Lower lobe of right lung (tissue), 2 donors: ENCODE results near the gene KLRF1. TPM values are rescaled to one million over a fixed set of nuclear protein-coding genes. Genes with fewer than 3 reads are reported as not detected.

Experiments used
- ATAC-seq, 2 donors: fragments of 200-7000 bp; cut with Tn5 transposase; one replicate each; pipeline ENCODE4 v1.9.1; 2020 to 2022; ENCODE audit warnings: mild to moderate bottlenecking in 2 of 2, moderate library complexity in 2 of 2
- DNase-seq: peaks from one replicate; pipeline ENCODE4 v3.0.0-alpha.2; 2020
- H3K27ac ChIP-seq: fragments of 200-600 bp; one replicate; pipeline ENCODE4 v1.8.0; 2022
- H3K27me3 ChIP-seq: fragments of 200-600 bp; one replicate; pipeline ENCODE4 v1.8.0; 2022; ENCODE audit warnings: low read depth
- H3K36me3 ChIP-seq: fragments of 200-600 bp; one replicate; pipeline ENCODE4 v1.8.0; 2022; ENCODE audit warnings: mild to moderate bottlenecking
- H3K4me1 ChIP-seq: fragments of 200-600 bp; one replicate; pipeline ENCODE4 v1.8.0; 2022
- H3K4me3 ChIP-seq: fragments of 200-600 bp; one replicate; pipeline ENCODE4 v1.8.0; 2022; ENCODE audit warnings: mild to moderate bottlenecking
- H3K9me3 ChIP-seq: fragments of 200-600 bp; one replicate; pipeline ENCODE4 v1.8.0; 2022
- intact Hi-C: fragments of 100-400 bp; cut with DNase I; formaldehyde crosslinking; loops from one replicate; pipeline ENCODE4 v1.11.0; 2022
- total RNA-seq: library from RNA; stranded (reverse); fragmentation: NEBNext Ultra II Directional; extraction: Animal tissue kit (Norgen Biotek cat#: 25700); gene quantifications from one replicate; pipeline ENCODE4 v1.2.1, GENCODE V29; 2021
- TF ChIP-seq, protein P1 (sequence below): fragments of 200-600 bp; IDR thresholded peaks from one replicate; pipeline ENCODE4 v1.8.0; 2022; ENCODE audit warnings: antibody characterized with exemption, mild to moderate bottlenecking
- donor health status: DM: no; HTN: yes; CAD: no; lungs with severe emphysema.

The KLRF1 gene
- total RNA-seq, 1 donor from 2014 or later, result 4.1 TPM

DNA sequence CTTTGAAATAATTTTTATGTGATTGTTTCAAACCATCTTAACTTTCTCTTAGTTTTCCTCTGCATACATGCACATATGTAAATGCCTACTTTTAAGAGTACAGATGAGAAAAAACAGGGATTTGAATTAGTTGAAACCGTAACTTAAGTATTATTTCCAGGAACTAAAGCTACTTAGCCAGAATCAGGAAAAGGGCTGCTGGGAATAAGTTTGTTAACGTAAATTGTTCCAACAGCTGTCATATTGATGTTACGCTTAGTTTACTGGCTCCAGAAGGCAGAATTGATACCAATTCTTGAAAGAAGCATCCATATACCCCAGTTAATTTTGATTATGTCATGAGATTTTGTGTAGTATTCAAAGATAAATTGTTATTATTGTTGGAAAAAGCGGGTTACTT is 17.9 kb upstream of the KLRF1 start:
- H3K4me3 ChIP-seq, result no peak overlapping the region
- no peaks in the 10 kb centered on the region for H3K9me3 ChIP-seq
- H3K27ac ChIP-seq, result no peak overlapping the region
- peaks cover 10% of the 10 kb centered on the region for H3K27me3 ChIP-seq
- peaks cover 10% of the 10 kb centered on the region for H3K4me1 ChIP-seq
- intact Hi-C loops, result no loop called here
- ATAC-seq, result no peak
- no peak for DNase-seq
- no peaks in the 10 kb centered on the region for H3K36me3 ChIP-seq
- TF ChIP-seq, protein P1, sequence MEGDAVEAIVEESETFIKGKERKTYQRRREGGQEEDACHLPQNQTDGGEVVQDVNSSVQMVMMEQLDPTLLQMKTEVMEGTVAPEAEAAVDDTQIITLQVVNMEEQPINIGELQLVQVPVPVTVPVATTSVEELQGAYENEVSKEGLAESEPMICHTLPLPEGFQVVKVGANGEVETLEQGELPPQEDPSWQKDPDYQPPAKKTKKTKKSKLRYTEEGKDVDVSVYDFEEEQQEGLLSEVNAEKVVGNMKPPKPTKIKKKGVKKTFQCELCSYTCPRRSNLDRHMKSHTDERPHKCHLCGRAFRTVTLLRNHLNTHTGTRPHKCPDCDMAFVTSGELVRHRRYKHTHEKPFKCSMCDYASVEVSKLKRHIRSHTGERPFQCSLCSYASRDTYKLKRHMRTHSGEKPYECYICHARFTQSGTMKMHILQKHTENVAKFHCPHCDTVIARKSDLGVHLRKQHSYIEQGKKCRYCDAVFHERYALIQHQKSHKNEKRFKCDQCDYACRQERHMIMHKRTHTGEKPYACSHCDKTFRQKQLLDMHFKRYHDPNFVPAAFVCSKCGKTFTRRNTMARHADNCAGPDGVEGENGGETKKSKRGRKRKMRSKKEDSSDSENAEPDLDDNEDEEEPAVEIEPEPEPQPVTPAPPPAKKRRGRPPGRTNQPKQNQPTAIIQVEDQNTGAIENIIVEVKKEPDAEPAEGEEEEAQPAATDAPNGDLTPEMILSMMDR, result no peak

DNA sequence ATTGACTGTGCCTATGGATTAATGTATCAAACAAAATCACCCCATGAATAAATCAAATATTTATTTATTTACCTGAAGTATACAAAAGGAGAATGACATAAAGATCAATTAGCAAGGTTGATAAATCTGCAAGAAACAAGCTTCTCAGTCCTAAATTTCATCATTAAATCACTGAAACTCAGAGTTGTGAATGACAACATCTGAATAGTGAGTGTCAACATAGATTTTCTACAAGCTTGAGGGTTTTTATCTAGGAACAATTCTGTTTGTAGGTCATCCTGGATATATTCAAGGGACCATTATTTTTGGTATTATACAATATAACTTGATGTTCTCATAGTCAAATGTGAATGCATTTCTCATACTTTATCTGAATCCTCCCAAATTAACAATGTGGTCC is 17.4 kb upstream of the KLRF1 start:
- intact Hi-C loops, result no loop called here
- peaks cover 11% of the 10 kb centered on the region for H3K4me1 ChIP-seq
- H3K4me3 ChIP-seq, result no peak overlapping the region
- ATAC-seq, result no peak
- H3K9me3 ChIP-seq, result no peaks in the 10 kb centered on the region
- TF ChIP-seq, protein P1, result no peak
- no peak overlapping the region for H3K27ac ChIP-seq
- no peak for DNase-seq
- peaks cover 10% of the 10 kb centered on the region for H3K27me3 ChIP-seq
- no peaks in the 10 kb centered on the region for H3K36me3 ChIP-seq

DNA sequence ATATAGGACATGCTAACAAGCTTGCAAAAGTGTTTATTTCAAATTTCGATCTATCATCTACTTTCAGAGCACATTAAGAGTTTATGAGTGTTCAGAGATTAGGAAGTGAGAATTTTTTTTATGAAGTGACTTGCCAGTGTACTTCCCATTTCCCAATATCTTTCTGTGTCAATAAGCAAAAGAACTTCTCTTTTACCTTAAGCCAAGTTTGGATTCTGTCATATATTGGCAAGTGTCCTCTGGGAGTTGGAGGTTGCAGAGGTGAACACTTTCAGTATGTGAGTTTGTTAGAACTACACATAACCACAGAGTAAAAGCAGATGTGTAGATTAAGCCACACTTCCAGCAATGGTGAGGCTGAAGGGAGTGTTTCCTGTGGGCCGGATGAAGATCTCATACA is 16.6 kb upstream of the KLRF1 start:
- H3K9me3 ChIP-seq, result no peaks in the 10 kb centered on the region
- peaks cover 11% of the 10 kb centered on the region for H3K4me1 ChIP-seq
- no peak overlapping the region for H3K27ac ChIP-seq
- TF ChIP-seq, protein P1, result no peak
- DNase-seq, result no peak
- intact Hi-C loops, result no loop called here
- peaks cover 10% of the 10 kb centered on the region for H3K27me3 ChIP-seq
- peak; percentile 14 to 36 for ATAC-seq
- no peak overlapping the region for H3K4me3 ChIP-seq
- H3K36me3 ChIP-seq, result no peaks in the 10 kb centered on the region

DNA sequence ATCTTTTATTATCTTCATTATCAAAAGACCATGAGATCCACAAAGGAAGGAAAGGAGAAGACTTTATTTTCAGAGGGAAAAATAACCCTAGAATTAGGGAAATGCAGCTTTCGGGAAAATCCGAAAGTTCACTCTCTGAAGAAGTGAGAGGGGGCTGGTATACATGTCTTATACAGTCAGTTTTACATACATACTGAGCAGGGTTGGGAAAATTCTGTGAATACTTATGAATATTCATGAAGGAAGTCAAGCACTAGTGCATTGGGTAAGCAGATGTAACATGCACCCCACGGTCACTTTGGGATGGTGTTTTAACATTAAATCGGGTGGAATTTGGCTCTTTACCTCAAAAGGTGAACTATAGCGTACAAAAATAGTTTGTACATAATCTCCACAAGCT is 15.7 kb upstream of the KLRF1 start:
- no peak overlapping the region for H3K4me3 ChIP-seq
- DNase-seq (no peak), ATAC-seq (no peak)
- no peaks in the 10 kb centered on the region for H3K9me3 ChIP-seq
- intact Hi-C loops, result no loop called here
- H3K27me3 ChIP-seq, result peaks cover 10% of the 10 kb centered on the region
- H3K27ac ChIP-seq, result no peak overlapping the region
- no peaks in the 10 kb centered on the region for H3K36me3 ChIP-seq
- TF ChIP-seq, protein P1, result no peak
- H3K4me1 ChIP-seq, result peaks cover 11% of the 10 kb centered on the region

DNA sequence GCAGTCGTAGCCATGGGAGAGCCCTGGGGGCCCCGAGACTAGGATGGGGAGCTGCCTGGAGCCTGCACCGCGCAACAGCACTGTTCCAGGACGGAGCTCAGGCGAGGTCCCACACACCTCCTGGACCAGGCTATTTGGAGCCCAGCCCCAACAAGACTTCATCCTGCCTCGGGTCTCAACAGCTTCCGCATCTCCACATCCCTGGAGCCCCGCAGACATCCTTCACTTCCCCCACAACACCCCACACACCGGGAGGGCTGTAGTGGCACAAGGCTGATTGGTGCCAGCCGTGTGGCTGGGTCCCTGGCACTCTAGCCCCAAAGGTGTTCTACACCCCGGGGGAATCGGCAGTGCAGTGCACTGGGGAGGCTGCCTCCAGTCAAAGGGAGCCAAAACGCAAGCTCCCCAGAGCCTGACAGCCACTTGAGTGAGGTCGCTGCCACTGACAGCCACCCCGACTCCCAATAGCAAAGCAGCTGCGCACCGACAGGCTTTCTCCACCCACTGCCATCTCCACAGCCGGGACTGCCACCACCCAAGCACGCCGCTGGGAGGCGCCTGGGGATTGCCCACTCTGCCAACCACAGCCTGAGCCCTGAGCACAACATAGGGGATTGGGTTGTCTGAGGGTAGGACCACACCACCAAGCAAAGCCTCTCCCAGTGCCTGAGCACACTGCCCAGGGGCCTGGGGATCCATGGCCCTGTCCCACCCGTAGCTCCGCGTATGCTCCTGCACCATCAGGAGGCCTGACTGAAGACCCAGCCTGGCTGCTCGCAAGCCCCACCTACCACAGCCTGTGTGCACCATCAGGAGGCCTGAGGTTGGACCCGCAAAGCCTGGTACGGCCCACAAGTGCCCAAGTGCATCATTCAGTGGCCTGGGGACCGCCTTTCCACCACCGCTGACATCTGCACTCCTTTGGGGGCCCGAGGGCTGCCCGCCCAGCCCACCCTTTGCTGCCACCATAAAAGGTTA is 13.2 kb upstream of the KLRF1 start:
- no peak overlapping the region for H3K27ac ChIP-seq
- TF ChIP-seq, protein P1, result peak; percentile 93
- peaks cover 10% of the 10 kb centered on the region for H3K27me3 ChIP-seq
- H3K36me3 ChIP-seq, result no peaks in the 10 kb centered on the region
- ATAC-seq (peak; percentile 96 to 97), DNase-seq (peak; percentile 90)
- H3K4me3 ChIP-seq, result peak overlapping the region; percentile 48
- intact Hi-C loops, result no loop called here
- peaks cover 11% of the 10 kb centered on the region for H3K4me1 ChIP-seq
- H3K9me3 ChIP-seq, result no peaks in the 10 kb centered on the region
